ENCODE measurements around the gene CRYBG1. TPM values are rescaled to one million over a fixed set of nuclear protein-coding genes. Genes with fewer than 3 reads are reported as not detected.

The CRYBG1 gene
- total and polyA plus RNA-seq, 2 of the 13 experiments (the other 11 are each of a cell fraction or from before 2014, with no cell fraction given): 10.1 to 21.9 TPM

DNA sequence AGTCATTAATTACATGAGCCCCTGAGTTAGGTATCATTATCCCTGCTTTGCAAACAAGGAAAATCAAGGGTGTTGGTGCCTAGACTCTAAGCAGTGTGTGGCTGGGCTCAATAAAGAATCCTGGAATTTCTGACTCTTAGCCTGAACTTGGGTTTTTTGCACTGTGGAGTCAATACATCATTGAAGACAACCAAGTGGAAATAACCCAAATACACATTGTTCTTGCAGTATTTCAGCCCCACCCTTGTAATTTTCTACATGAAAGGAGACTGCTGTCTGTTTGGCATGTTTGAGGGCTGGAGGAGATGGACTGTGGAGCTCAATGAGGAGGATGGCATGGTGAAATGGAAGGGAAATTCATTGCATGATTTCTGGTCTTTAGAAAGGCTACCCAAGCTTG is 110.3 kb downstream of the CRYBG1 start:
- intact Hi-C loops (cut with micrococcal nuclease; ENCODE audit: unreplicated experiment): no loop called here
- BruUV-seq (replicated peaks): no TSS peak

More for the DNA sequence above, 110.3 kb downstream of the CRYBG1 start:
- H3K9ac ChIP-seq (ENCODE audit: insufficient read depth, low read depth, low read length): no peak overlapping the region
- ChIA-PET CTCF (ENCODE audit: low intra/inter-chr PET ratio, low total read pairs) (no interaction called here), POLR2A (no interaction called here)
- no peaks in the 10 kb centered on the region for H3K36me3 ChIP-seq (replicated peaks in 1 of 2; ENCODE audit: control insufficient read depth in 1 of 2, insufficient read depth in 2 of 2, low read length in 2 of 2)
- peaks cover 13% of the 10 kb centered on the region for H3K4me1 ChIP-seq (ENCODE audit: insufficient read depth, low read length)
- ATAC-seq: no peak
- no peak overlapping the region for H3K4me2 ChIP-seq (ENCODE audit: low read depth, low read length)
- in situ Hi-C loops (cut with HindIII; ENCODE audit: extremely low pct_ligation_motif_present, low pct_unique_long_range_greater_than_20kb): no loop called here
- H3K27ac ChIP-seq (ENCODE audit: extremely low read length, insufficient read depth, low read length): no peak overlapping the region
- H3K4me3 ChIP-seq (replicated peaks in 1 of 3; ENCODE audit: insufficient read depth in 1 of 3, low read depth in 2 of 3, low read length in 3 of 3): no peak overlapping the region
- no peaks in the 10 kb centered on the region for H4K20me1 ChIP-seq (ENCODE audit: insufficient read depth, low read length)
- no peak for DNase-seq (ENCODE audit: low spot score)
- H3K9me3 ChIP-seq (ENCODE audit: low read length): no peaks in the 10 kb centered on the region
- no peak for TF ChIP-seq YY1 (IDR thresholded peaks at IDR 0.05; ENCODE audit: insufficient read depth, insufficient replicate concordance, low read depth, low read length)
- TF ChIP-seq ZNF777 (CRISPR knock-in tag; IDR thresholded peaks at IDR 0.05): no peak
- TF ChIP-seq, protein P1, sequence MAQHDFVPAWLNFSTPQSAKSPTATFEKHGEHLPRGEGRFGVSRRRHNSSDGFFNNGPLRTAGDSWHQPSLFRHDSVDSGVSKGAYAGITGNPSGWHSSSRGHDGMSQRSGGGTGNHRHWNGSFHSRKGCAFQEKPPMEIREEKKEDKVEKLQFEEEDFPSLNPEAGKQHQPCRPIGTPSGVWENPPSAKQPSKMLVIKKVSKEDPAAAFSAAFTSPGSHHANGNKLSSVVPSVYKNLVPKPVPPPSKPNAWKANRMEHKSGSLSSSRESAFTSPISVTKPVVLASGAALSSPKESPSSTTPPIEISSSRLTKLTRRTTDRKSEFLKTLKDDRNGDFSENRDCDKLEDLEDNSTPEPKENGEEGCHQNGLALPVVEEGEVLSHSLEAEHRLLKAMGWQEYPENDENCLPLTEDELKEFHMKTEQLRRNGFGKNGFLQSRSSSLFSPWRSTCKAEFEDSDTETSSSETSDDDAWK (CRISPR knock-in tag; IDR thresholded peaks at IDR 0.05): no peak
- TF ChIP-seq, protein P2, sequence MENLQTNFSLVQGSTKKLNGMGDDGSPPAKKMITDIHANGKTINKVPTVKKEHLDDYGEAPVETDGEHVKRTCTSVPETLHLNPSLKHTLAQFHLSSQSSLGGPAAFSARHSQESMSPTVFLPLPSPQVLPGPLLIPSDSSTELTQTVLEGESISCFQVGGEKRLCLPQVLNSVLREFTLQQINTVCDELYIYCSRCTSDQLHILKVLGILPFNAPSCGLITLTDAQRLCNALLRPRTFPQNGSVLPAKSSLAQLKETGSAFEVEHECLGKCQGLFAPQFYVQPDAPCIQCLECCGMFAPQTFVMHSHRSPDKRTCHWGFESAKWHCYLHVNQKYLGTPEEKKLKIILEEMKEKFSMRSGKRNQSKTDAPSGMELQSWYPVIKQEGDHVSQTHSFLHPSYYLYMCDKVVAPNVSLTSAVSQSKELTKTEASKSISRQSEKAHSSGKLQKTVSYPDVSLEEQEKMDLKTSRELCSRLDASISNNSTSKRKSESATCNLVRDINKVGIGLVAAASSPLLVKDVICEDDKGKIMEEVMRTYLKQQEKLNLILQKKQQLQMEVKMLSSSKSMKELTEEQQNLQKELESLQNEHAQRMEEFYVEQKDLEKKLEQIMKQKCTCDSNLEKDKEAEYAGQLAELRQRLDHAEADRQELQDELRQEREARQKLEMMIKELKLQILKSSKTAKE (CRISPR knock-in tag; IDR thresholded peaks at IDR 0.05; ENCODE audit: borderline replicate concordance): no peak
- TF ChIP-seq PHB2 (IDR thresholded peaks at IDR 0.05; ENCODE audit: partially characterized antibody): no peak
- no peak for TF ChIP-seq DNMT1 (CRISPR knock-in tag; IDR thresholded peaks at IDR 0.05)
- no peak for TF ChIP-seq NFATC3 (CRISPR knock-in tag; IDR thresholded peaks at IDR 0.05)
- TF ChIP-seq LCORL (IDR thresholded peaks at IDR 0.05): no peak
- no peak for TF ChIP-seq LCORL (CRISPR knock-in tag; IDR thresholded peaks at IDR 0.05)
- no peak for TF ChIP-seq ZNF44 (CRISPR knock-in tag; IDR thresholded peaks at IDR 0.05)
- no peak for TF ChIP-seq JARID2 (CRISPR knock-in tag; IDR thresholded peaks at IDR 0.05; ENCODE audit: insufficient replicate concordance)
- TF ChIP-seq, protein P3, sequence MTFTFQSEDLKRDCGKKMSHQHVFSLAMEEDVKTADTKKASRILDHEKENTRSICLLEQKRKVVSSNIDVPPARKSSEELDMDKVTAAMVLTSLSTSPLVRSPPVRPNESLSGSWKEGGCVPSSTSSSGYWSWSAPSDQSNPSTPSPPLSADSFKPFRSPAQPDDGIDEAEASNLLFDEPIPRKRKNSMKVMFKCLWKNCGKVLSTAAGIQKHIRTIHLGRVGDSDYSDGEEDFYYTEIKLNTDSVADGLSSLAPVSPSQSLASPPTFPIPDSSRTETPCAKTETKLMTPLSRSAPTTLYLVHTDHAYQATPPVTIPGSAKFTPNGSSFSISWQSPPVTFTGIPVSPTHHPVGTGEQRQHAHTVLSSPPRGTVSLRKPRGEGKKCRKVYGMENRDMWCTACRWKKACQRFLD (CRISPR knock-in tag; IDR thresholded peaks at IDR 0.05; ENCODE audit: borderline replicate concordance): no peak
- no peak for TF ChIP-seq ZFP62 (CRISPR knock-in tag; IDR thresholded peaks at IDR 0.05)
- no peak for TF ChIP-seq NR2F1 (CRISPR knock-in tag; IDR thresholded peaks at IDR 0.05)
- TF ChIP-seq HNF4A (CRISPR knock-in tag; IDR thresholded peaks at IDR 0.05): no peak
- TF ChIP-seq SMC3 (IDR thresholded peaks at IDR 0.05; ENCODE audit: low read length): no peak
- TF ChIP-seq MYC (CRISPR knock-in tag; IDR thresholded peaks at IDR 0.05; ENCODE audit: borderline replicate concordance): no peak
- no peak for TF ChIP-seq ZNF550 (CRISPR knock-in tag; IDR thresholded peaks at IDR 0.05; ENCODE audit: borderline replicate concordance)
- TF ChIP-seq SALL2 (CRISPR knock-in tag; IDR thresholded peaks at IDR 0.05): no peak
- TF ChIP-seq RFX5 (IDR thresholded peaks at IDR 0.05; ENCODE audit: low read depth, low read length): no peak
- TF ChIP-seq, protein P4, sequence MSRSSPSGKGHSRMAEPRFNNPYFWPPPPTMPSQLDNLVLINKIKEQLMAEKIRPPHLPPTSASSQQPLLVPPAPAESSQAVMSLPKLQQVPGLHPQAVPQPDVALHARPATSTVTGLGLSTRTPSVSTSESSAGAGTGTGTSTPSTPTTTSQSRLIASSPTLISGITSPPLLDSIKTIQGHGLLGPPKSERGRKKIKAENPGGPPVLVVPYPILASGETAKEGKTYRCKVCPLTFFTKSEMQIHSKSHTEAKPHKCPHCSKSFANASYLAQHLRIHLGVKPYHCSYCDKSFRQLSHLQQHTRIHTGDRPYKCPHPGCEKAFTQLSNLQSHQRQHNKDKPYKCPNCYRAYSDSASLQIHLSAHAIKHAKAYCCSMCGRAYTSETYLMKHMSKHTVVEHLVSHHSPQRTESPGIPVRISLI (CRISPR knock-in tag; IDR thresholded peaks at IDR 0.05; ENCODE audit: borderline replicate concordance): no peak
- H3K27me3 ChIP-seq (ENCODE audit: control insufficient read depth in 1 of 2, insufficient read depth in 2 of 2, low read length in 2 of 2): no peaks in the 10 kb centered on the region
- H3K79me2 ChIP-seq (ENCODE audit: insufficient read depth, low read length): no peaks in the 10 kb centered on the region
- no peak overlapping the region for H2AFZ ChIP-seq (ENCODE audit: low read length)
- no peak for FAIRE-seq
